ENCODE results near the gene CADM2. TPM values are rescaled to one million over a fixed set of nuclear protein-coding genes. Genes with fewer than 3 reads are reported as not detected.

Gene CADM2
- total and polyA plus RNA-seq, 2 experiments from 2014 or later = 13.3 to 47.5 TPM

DNA sequence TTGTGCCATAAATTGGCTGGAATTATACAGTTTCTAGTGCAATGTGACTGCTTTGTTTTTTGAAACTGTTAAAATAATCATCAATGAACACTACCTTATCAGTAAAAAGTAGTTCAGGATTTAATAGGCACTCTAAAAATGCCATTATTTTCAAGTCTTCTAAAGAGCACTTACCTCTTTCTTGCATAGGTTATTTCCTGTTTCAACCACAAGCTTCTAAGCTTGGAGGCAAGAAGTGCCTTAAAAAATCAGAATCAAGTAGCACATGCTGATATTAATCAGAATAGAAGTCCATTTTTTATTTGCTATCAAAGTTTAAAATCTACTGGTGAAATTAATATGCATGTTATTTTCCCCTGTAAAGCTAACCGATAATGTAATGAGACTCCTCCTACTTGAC lies 991.6 kb downstream of the CADM2 start:
- Histone ChIP-seq H3K27ac (ENCODE audit: low read depth) (no peak overlapping the region), H4K20me1 (replicated peaks; ENCODE audit: insufficient read depth) (no peaks in the 10 kb centered on the region), H3K27me3 (ENCODE audit: insufficient read depth) (no peaks in the 10 kb centered on the region), H3K4me1 (ENCODE audit: insufficient read depth) (no peaks in the 10 kb centered on the region), H3F3A (replicated peaks; ENCODE audit: low read depth) (no peaks in the 10 kb centered on the region), H2AFZ (no peak overlapping the region), H3K4me2 (no peak overlapping the region), H3K36me3 (ENCODE audit: insufficient read depth) (peaks cover 5% of the 10 kb centered on the region; the same call in 1 of the 2 replicates), H3K4me3 (no peak overlapping the region), H3K79me2 (replicated peaks; ENCODE audit: insufficient read depth) (no peaks in the 10 kb centered on the region), H3K9me2 (ENCODE audit: insufficient read depth) (no peaks in the 10 kb centered on the region; the same call in 1 of the 2 replicates)
- Mint-ChIP-seq H3K4me1 (no peaks in the 10 kb centered on the region), H3K4me3 (no peak overlapping the region), H3K27ac (no peak overlapping the region), H3K9me3 (no peaks in the 10 kb centered on the region), H3K27me3 (ENCODE audit: insufficient read depth, low read depth, poor library complexity) (no peaks in the 10 kb centered on the region), H3K36me3 (ENCODE audit: low read depth) (peaks cover 2% of the 10 kb centered on the region; the same call in 1 of the 3 replicates)
- DNase-seq (ENCODE audit: low spot score) (no peak), ATAC-seq (no peak)
- TF ChIP-seq EZH2phosphoT487 (IDR thresholded peaks at IDR 0.05; ENCODE audit: unreplicated experiment) = no peak
- no peak for TF ChIP-seq CREB1 (CRISPR knock-in tag; IDR thresholded peaks at IDR 0.05; ENCODE audit: low read depth)
- TF ChIP-seq ZNF114 (CRISPR knock-in tag; IDR thresholded peaks at IDR 0.05) = no peak
- no peak for TF ChIP-seq ZNF331 (CRISPR knock-in tag; IDR thresholded peaks at IDR 0.05; ENCODE audit: low read depth)
- TF ChIP-seq, protein P1, sequence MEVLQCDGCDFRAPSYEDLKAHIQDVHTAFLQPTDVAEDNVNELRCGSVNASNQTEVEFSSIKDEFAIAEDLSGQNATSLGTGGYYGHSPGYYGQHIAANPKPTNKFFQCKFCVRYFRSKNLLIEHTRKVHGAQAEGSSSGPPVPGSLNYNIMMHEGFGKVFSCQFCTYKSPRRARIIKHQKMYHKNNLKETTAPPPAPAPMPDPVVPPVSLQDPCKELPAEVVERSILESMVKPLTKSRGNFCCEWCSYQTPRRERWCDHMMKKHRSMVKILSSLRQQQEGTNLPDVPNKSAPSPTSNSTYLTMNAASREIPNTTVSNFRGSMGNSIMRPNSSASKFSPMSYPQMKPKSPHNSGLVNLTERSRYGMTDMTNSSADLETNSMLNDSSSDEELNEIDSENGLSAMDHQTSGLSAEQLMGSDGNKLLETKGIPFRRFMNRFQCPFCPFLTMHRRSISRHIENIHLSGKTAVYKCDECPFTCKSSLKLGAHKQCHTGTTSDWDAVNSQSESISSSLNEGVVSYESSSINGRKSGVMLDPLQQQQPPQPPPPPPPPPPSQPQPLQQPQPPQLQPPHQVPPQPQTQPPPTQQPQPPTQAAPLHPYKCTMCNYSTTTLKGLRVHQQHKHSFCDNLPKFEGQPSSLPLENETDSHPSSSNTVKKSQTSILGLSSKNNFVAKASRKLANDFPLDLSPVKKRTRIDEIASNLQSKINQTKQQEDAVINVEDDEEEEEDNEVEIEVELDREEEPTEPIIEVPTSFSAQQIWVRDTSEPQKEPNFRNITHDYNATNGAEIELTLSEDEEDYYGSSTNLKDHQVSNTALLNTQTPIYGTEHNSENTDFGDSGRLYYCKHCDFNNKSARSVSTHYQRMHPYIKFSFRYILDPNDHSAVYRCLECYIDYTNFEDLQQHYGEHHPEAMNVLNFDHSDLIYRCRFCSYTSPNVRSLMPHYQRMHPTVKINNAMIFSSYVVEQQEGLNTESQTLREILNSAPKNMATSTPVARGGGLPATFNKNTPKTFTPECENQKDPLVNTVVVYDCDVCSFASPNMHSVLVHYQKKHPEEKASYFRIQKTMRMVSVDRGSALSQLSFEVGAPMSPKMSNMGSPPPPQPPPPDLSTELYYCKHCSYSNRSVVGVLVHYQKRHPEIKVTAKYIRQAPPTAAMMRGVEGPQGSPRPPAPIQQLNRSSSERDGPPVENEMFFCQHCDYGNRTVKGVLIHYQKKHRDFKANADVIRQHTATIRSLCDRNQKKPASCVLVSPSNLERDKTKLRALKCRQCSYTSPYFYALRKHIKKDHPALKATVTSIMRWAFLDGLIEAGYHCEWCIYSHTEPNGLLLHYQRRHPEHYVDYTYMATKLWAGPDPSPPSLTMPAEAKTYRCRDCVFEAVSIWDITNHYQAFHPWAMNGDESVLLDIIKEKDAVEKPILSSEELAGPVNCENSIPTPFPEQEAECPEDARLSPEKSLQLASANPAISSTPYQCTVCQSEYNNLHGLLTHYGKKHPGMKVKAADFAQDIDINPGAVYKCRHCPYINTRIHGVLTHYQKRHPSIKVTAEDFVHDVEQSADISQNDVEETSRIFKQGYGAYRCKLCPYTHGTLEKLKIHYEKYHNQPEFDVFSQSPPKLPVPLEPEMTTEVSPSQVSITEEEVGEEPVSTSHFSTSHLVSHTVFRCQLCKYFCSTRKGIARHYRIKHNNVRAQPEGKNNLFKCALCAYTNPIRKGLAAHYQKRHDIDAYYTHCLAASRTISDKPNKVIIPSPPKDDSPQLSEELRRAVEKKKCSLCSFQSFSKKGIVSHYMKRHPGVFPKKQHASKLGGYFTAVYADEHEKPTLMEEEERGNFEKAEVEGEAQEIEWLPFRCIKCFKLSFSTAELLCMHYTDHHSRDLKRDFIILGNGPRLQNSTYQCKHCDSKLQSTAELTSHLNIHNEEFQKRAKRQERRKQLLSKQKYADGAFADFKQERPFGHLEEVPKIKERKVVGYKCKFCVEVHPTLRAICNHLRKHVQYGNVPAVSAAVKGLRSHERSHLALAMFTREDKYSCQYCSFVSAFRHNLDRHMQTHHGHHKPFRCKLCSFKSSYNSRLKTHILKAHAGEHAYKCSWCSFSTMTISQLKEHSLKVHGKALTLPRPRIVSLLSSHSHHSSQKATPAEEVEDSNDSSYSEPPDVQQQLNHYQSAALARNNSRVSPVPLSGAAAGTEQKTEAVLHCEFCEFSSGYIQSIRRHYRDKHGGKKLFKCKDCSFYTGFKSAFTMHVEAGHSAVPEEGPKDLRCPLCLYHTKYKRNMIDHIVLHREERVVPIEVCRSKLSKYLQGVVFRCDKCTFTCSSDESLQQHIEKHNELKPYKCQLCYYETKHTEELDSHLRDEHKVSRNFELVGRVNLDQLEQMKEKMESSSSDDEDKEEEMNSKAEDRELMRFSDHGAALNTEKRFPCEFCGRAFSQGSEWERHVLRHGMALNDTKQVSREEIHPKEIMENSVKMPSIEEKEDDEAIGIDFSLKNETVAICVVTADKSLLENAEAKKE (CRISPR knock-in tag; IDR thresholded peaks at IDR 0.05) = no peak
- TF ChIP-seq, protein P2, sequence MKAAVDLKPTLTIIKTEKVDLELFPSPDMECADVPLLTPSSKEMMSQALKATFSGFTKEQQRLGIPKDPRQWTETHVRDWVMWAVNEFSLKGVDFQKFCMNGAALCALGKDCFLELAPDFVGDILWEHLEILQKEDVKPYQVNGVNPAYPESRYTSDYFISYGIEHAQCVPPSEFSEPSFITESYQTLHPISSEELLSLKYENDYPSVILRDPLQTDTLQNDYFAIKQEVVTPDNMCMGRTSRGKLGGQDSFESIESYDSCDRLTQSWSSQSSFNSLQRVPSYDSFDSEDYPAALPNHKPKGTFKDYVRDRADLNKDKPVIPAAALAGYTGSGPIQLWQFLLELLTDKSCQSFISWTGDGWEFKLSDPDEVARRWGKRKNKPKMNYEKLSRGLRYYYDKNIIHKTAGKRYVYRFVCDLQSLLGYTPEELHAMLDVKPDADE (IDR thresholded peaks at IDR 0.05) = no peak
